ENCODE data around the gene TSPAN9.

The TSPAN9 gene

GRCh38 chr12:3323002-3323685, 246.0 kb downstream of the TSPAN9 start:
- DNase-seq, result no peak

GRCh38 chr12:3325736-3326135, 248.6 kb downstream of the TSPAN9 start:
- DNase-seq, result no peak

GRCh38 chr12:3326156-3326849, 249.1 kb downstream of the TSPAN9 start:
- DNase-seq, result no peak

GRCh38 chr12:3326850-3327780, 249.9 kb downstream of the TSPAN9 start:
- no peak for DNase-seq

GRCh38 chr12:3328081-3328480, 250.9 kb downstream of the TSPAN9 start:
- no peak for DNase-seq

GRCh38 chr12:3328571-3328970, 251.4 kb downstream of the TSPAN9 start:
- DNase-seq, result no peak

GRCh38 chr12:3329361-3329760, 252.2 kb downstream of the TSPAN9 start:
- no peak for DNase-seq

GRCh38 chr12:3330976-3331510, 253.9 kb downstream of the TSPAN9 start:
- no peak for DNase-seq

- no peak for DNase-seq
These were observed 255.0 kb downstream of the TSPAN9 start for GRCh38 chr12:3332188-3332587.

- no peak for DNase-seq
These were observed 256.4 kb downstream of the TSPAN9 start for GRCh38 chr12:3333583-3333982.

GRCh38 chr12:3333991-3334391, 256.8 kb downstream of the TSPAN9 start:
- DNase-seq, result no peak

- no peak for DNase-seq
These were observed 257.9 kb downstream of the TSPAN9 start for GRCh38 chr12:3335078-3335487.

Measured in T-helper 2 cell (primary cell).